GM12874 (cell line): ENCODE data around the gene ABLIM3.

ENCODE experiments used
- TF ChIP-seq, protein P1 (sequence below): IDR thresholded peaks from 2 replicates; pipeline ENCODE4 v1.5.1; 2011; ENCODE audit warnings: low read depth, mild to moderate bottlenecking, control low read depth, low read length, moderate library complexity; ENCODE audit not compliant: insufficient read depth

ABLIM3 gene

DNA sequence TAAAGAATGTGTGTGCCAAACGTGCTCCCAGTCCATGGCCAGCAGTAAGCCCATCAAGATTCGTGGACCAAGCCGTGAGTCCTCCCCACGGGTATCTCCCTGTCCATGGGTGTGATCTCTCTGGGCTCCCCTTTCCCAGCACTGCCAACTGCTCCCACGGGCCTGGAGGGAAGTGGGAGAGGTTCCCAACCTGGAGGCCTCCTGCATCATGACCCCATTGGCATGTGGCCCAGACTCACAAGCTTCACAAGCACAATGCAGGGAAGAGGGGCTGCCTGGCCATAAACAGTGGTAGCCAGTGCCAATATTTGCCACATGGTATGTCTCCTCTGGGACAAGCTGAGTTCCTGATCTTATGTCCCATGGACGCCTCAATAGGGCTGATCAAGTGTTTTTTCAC, 59.1 kb downstream of the ABLIM3 start:
- TF ChIP-seq, protein P1, sequence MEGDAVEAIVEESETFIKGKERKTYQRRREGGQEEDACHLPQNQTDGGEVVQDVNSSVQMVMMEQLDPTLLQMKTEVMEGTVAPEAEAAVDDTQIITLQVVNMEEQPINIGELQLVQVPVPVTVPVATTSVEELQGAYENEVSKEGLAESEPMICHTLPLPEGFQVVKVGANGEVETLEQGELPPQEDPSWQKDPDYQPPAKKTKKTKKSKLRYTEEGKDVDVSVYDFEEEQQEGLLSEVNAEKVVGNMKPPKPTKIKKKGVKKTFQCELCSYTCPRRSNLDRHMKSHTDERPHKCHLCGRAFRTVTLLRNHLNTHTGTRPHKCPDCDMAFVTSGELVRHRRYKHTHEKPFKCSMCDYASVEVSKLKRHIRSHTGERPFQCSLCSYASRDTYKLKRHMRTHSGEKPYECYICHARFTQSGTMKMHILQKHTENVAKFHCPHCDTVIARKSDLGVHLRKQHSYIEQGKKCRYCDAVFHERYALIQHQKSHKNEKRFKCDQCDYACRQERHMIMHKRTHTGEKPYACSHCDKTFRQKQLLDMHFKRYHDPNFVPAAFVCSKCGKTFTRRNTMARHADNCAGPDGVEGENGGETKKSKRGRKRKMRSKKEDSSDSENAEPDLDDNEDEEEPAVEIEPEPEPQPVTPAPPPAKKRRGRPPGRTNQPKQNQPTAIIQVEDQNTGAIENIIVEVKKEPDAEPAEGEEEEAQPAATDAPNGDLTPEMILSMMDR, result no peak

DNA sequence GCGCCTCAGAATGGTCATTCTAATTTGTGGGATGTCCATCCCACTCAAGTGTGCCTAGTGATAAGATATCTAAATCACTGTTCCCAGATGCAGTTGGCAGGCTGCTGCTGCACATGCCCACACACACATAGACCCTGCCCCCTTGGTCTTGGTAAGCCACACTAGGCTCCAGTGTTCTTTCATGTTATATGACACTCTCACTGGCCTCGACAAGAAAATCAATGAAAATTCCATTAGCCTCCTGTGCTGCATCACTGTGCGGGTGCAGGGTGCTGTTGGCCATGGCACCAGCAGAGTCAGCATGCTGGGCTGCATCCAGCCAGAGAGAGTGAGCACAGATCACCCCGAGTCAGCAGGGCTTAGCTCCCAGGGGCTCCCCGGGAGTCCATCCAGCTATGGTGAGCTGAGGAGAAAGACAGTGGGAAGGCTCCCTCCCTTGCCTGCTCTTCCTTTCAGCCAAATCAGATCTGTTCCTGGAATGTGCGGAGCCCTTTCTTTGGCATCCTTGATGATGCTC, 59.9 kb downstream of the ABLIM3 start:
- TF ChIP-seq, protein P1, result no peak

DNA sequence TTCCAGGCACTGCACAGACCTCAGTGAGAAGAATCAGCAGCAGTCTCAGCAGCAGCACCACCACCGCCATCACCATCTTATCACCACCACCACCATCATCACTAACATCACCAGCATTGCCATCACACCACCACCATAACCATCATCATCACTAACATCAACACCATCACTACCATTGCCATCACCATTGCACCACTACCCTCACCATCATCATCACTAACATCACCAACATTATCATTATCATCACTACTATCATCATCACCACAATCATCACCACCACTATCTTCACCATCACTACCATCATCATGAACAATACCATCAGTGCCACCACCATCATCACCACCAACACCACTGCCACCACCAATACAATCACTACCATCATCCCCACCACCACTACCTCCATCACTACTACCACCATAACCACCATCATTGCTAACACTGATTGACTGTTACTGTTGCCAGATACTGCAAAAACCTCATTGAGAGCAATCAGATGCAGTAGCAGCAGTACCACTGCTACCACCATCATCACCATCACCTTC, 61.7 kb downstream of the ABLIM3 start:
- TF ChIP-seq, protein P1, result no peak

DNA sequence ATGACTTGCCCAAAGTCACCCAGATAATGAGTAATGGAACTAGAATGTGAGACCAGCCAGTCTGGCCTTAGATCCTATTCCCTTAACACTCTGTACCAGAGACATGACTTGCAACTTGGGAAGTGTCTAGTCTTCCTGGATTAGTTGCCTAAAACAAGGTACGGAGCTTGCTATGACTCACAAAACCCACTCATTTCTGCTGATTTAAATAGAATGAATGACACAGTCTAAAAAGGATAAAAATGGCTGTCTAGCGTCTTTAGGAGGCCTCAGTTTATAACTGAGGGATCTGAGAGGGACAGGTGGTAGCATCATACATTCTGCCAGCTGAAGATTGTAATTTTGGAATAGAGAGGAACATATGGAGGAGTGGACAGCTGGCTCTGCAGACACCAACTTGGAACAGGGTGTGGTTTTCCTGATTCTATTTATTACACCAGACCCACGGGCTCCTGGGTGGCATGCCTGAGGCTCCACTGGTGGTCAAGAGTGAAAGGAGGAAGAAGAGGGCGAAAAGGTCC, 62.7 kb downstream of the ABLIM3 start:
- TF ChIP-seq, protein P1, result no peak

DNA sequence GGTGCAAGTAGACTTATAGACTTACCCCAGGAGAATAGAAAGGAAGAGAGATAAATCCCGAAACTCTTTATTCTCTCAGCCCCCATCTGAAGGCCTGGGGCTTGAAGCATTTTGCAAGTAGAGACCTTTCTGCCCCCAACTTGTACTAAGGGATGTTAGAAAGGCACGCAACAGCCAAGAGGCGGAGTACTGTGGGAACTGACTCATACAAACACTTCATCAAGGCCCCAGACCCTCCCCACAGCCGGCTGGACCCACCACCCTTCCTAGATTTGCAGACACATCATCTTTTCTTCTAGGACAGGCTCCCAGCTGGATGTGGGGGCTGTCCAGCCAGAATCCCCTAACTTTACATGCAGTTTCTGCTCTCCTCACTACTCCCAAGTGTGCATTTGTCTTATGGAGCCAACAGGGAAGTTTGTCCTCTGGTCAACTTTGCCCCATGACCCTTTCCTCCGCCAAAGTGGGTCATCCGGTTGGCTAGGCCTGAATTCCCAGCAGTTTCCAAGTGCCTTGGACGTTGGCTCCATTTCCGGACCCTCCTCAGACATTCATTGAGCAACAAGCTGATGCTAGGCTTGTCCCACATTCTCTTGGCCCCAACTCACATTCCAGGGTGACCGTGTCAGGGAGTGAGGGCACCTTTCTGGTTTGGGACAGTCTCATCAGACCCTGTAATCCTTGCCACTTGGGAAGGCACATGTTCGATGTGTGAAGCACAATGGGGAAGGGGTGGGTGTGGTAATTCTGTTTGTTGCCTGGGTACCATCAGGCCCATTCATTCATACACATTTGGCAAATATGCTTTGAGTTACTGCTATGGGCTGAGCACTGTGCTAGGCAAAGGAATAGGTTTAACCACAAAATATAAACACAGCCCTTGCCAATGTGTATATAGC, 64.6 kb downstream of the ABLIM3 start:
- TF ChIP-seq, protein P1, result no peak

DNA sequence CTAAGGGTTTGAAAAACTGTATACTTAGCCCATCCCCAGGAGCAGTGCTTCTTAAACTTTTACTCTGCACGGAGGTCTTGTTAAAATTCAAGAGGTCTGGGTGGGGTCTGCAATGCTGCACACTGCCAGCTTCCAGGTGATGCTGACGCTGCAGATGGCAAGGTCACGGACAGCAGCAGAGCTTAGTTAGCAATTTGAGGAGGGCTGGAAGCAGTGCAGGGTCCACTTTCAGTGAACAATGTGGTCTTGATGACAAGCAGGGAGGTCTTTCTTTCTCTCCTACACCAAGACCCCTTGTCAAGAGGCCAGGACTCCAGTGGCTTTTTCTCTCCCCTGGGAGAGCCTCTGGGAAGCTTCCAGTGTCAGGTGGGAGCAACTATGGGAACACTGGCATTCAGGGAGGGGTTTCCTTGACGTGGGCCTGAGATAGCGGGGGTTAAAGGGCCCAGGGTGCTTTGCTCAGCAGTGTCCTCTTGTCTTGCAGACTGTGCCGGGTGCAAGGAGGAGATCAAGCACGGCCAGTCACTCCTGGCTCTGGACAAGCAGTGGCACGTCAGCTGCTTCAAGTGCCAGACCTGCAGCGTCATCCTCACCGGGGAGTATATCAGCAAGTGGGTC, 65.3 kb downstream of the ABLIM3 start:
- TF ChIP-seq, protein P1, result no peak

DNA sequence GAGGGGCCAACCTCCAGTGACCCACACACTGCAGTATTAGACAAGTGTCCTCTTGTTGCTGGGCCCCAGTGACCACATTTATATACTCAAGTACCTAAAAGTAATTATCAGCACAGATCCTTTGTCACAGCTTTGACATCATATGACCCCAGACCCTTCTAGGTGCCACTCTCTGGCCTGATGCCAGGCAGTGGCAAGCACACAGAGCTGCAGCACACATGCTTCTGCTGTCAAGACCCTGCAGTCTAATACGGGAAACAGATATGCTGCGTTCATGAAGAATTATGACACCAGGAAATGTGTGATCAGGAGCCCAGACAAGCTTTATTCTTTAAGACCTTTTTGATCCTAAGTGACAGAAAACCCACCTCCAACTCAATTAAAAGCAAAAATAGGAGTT, 66.5 kb downstream of the ABLIM3 start:
- TF ChIP-seq, protein P1, result no peak
